Calu3 (cell line): ENCODE results near the gene LRTM2. TPM values are rescaled to one million over a fixed set of nuclear protein-coding genes. Genes with fewer than 3 reads are reported as not detected.

Experiments used
- BruUV-seq: library from RNA; stranded (reverse); fragments of 400-500 nt; replicated peaks from 2 replicates; lab custom pipeline; 2021; lab: Mats Ljungman, UMichigan
- CTCF ChIA-PET: fragments of 300-600 bp; sonication (Branson Sonifier 250); formaldehyde crosslinking; loops from one replicate; lab custom pipeline; 2022; ENCODE audit warnings: antibody characterized with exemption; lab: Charles Lee
- DNase-seq: peaks from one replicate; pipeline ENCODE4 v3.0.0; 2022
- H3K27ac Mint-ChIP-seq: one replicate; pipeline ENCODE4 v1.8.0; 2022; ENCODE audit warnings: mixed read lengths; ENCODE audit not compliant: unreplicated experiment
- H3K27me3 Mint-ChIP-seq: one replicate; pipeline ENCODE4 v1.8.0; 2022; ENCODE audit warnings: mixed read lengths; ENCODE audit not compliant: unreplicated experiment
- H3K36me3 Mint-ChIP-seq: one replicate; pipeline ENCODE4 v1.8.0; 2022; ENCODE audit warnings: mild to moderate bottlenecking, moderate library complexity, mixed read lengths; ENCODE audit not compliant: insufficient read depth, unreplicated experiment
- H3K4me1 Mint-ChIP-seq: one replicate; pipeline ENCODE4 v1.8.0; 2022; ENCODE audit warnings: mild to moderate bottlenecking, low read depth, mixed read lengths; ENCODE audit not compliant: unreplicated experiment
- H3K4me3 Mint-ChIP-seq: one replicate; pipeline ENCODE4 v1.8.0; 2022; ENCODE audit warnings: mild to moderate bottlenecking, low read depth, moderate library complexity, mixed read lengths; ENCODE audit not compliant: unreplicated experiment
- H3K9me3 Mint-ChIP-seq: one replicate; pipeline ENCODE4 v1.8.0; 2022; ENCODE audit warnings: low read depth, mixed read lengths; ENCODE audit not compliant: unreplicated experiment
- CTCF ChIP-seq: fragments of 200-600 bp; IDR thresholded peaks from one replicate; pipeline ENCODE4 v1.8.0; 2022; ENCODE audit warnings: antibody characterized with exemption; ENCODE audit not compliant: unreplicated experiment
- intact Hi-C: fragments of 100-400 bp; cut with micrococcal nuclease; formaldehyde crosslinking; loops from one replicate; pipeline ENCODE4 v1.10.0; 2022; ENCODE audit not compliant: unreplicated experiment
- total RNA-seq: library from RNA; stranded (reverse); gene quantifications from 2 replicates; pipeline ENCODE4 v1.2.3, GENCODE V29; 2022

The LRTM2 gene
- total RNA-seq, 1 experiment from 2014 or later = not detected

GRCh38 chr12:1836241-1836803, 16.0 kb downstream of the LRTM2 start:
- Mint-ChIP-seq H3K4me1 (no peaks in the 10 kb centered on the region), H3K27me3 (peaks cover 100% of the 10 kb centered on the region), H3K9me3 (no peaks in the 10 kb centered on the region), H3K27ac (no peak overlapping the region), H3K36me3 (no peaks in the 10 kb centered on the region), H3K4me3 (no peak overlapping the region)
- no peak for TF ChIP-seq CTCF
- CTCF ChIA-PET = interaction anchor here (0.7 kb wide), 1 partner anchor 23 kb away, joined by 4 read pairs; no protein-coding TSS in a partner anchor
- no TSS peak for BruUV-seq
- DNase-seq = no peak
- intact Hi-C loops = no loop called here

GRCh38 chr12:1836854-1837421, 16.6 kb downstream of the LRTM2 start:
- no peak for TF ChIP-seq CTCF
- no TSS peak for BruUV-seq
- Mint-ChIP-seq H3K27me3 (peaks cover 100% of the 10 kb centered on the region), H3K9me3 (no peaks in the 10 kb centered on the region), H3K27ac (no peak overlapping the region), H3K4me3 (no peak overlapping the region), H3K4me1 (no peaks in the 10 kb centered on the region), H3K36me3 (no peaks in the 10 kb centered on the region)
- CTCF ChIA-PET = interaction anchor here (0.7 kb wide), 1 partner anchor 22 kb away, joined by 4 read pairs; no protein-coding TSS in a partner anchor
- peak; percentile 36 for DNase-seq
- intact Hi-C loops = no loop called here

GRCh38 chr12:1837541-1838204, 17.3 kb downstream of the LRTM2 start:
- Mint-ChIP-seq H3K27ac (no peak overlapping the region), H3K4me3 (no peak overlapping the region), H3K4me1 (no peaks in the 10 kb centered on the region), H3K36me3 (no peaks in the 10 kb centered on the region), H3K27me3 (peaks cover 100% of the 10 kb centered on the region), H3K9me3 (no peaks in the 10 kb centered on the region)
- TF ChIP-seq CTCF = no peak
- intact Hi-C loops = no loop called here
- CTCF ChIA-PET = no interaction called here
- BruUV-seq = no TSS peak
- DNase-seq = no peak

- CTCF ChIA-PET = no interaction called here
- no peaks in the 10 kb centered on the region for H3K4me1 Mint-ChIP-seq
- no peaks in the 10 kb centered on the region for H3K36me3 Mint-ChIP-seq
- DNase-seq = no peak
- intact Hi-C loops = no loop called here
- H3K27ac Mint-ChIP-seq = no peak overlapping the region
- no TSS peak for BruUV-seq
- H3K9me3 Mint-ChIP-seq = no peaks in the 10 kb centered on the region
- peaks cover 100% of the 10 kb centered on the region for H3K27me3 Mint-ChIP-seq
- H3K4me3 Mint-ChIP-seq = no peak overlapping the region
- no peak for TF ChIP-seq CTCF
These were observed 18.0 kb downstream of the LRTM2 start for GRCh38 chr12:1838205-1838993.
